HepG2 (cell line): Measurements from ENCODE around the gene GDF7. TPM values are rescaled to one million over a fixed set of nuclear protein-coding genes. Genes with fewer than 3 reads are reported as not detected.

Experiments
- CCDC6 ChIP-seq: sonication (generic); formaldehyde crosslinking; IDR thresholded peaks from 2 replicates; pipeline ENCODE4 v1.8.1; 2022; ENCODE audit warnings: mild to moderate bottlenecking, missing genetic modification reagents, moderate library complexity
- CENPBD1 ChIP-seq: sonication (generic); formaldehyde crosslinking; IDR thresholded peaks from 2 replicates; pipeline ENCODE4 v1.8.0; 2022; ENCODE audit warnings: missing genetic modification reagents, low read depth, mild to moderate bottlenecking, borderline replicate concordance
- CREBL2 ChIP-seq: sonication (generic); formaldehyde crosslinking; IDR thresholded peaks from 2 replicates; pipeline ENCODE4 v1.8.1; 2023; ENCODE audit warnings: missing genetic modification reagents, mild to moderate bottlenecking, borderline replicate concordance
- DRAP1 ChIP-seq: IDR thresholded peaks from 2 replicates; pipeline ENCODE4 v1.6.1; 2016; ENCODE audit warnings: missing genetic modification reagents, missing compliant biosample characterization
- ERF ChIP-seq: IDR thresholded peaks from 2 replicates; pipeline ENCODE4 v1.6.1; 2018; ENCODE audit warnings: missing biosample characterization, missing genetic modification reagents
- HMGXB4 ChIP-seq, 2 experiments: sonication (generic) in 1 of 2; formaldehyde crosslinking in 1 of 2; IDR thresholded peaks; 2 replicates each; pipeline versions ENCODE4 v1.4.0 to v1.6.1; 2018 to 2020; ENCODE audit warnings: missing genetic modification reagents in 2 of 2, borderline replicate concordance in 1 of 2, low read depth in 1 of 2, mild to moderate bottlenecking in 1 of 2, missing biosample characterization in 1 of 2
- HNF4A ChIP-seq: sonication (generic); formaldehyde crosslinking; IDR thresholded peaks from 2 replicates; pipeline ENCODE4 v1.4.0; 2020; ENCODE audit warnings: missing genetic modification reagents
- HOXA5 ChIP-seq: sonication (generic); formaldehyde crosslinking; IDR thresholded peaks from 2 replicates; pipeline ENCODE4 v1.4.0; 2020; ENCODE audit warnings: missing genetic modification reagents
- MEIS2 ChIP-seq: sonication (generic); formaldehyde crosslinking; IDR thresholded peaks from 2 replicates; pipeline ENCODE4 v1.9.0; 2021; ENCODE audit warnings: mild to moderate bottlenecking, missing genetic modification reagents
- MTA3 ChIP-seq: sonication (generic); formaldehyde crosslinking; IDR thresholded peaks from 2 replicates; pipeline ENCODE4 v1.4.0; 2020; ENCODE audit warnings: missing genetic modification reagents
- SOX6 ChIP-seq, 2 experiments: fragments of 450-650 bp in 1 of 2; sonication (generic) in 1 of 2; formaldehyde crosslinking in 1 of 2; IDR thresholded peaks; 2 replicates each; pipeline versions ENCODE4 v1.4.0 to v1.6.1; 2017 to 2020; ENCODE audit warnings: antibody characterized with exemption in 1 of 2, mild to moderate bottlenecking in 1 of 2, missing genetic modification reagents in 1 of 2
- SUZ12 ChIP-seq: fragments of 150-350 bp; IDR thresholded peaks from 2 replicates; pipeline ENCODE4 v1.6.1; 2014; ENCODE audit warnings: low read depth, low read length
- THAP8 ChIP-seq: sonication (generic); formaldehyde crosslinking; IDR thresholded peaks from 2 replicates; pipeline ENCODE4 v1.5.1; 2020; ENCODE audit warnings: missing genetic modification reagents, mild to moderate bottlenecking, borderline replicate concordance
- TMF1 ChIP-seq: sonication (generic); formaldehyde crosslinking; IDR thresholded peaks from 2 replicates; pipeline ENCODE4 v1.8.1; 2022; ENCODE audit warnings: low read depth, missing genetic modification reagents
- TSC22D2 ChIP-seq: sonication (generic); formaldehyde crosslinking; IDR thresholded peaks from 2 replicates; pipeline ENCODE4 v1.5.1; 2020; ENCODE audit warnings: missing genetic modification reagents, mild to moderate bottlenecking, borderline replicate concordance
- ZMAT3 ChIP-seq: sonication (generic); formaldehyde crosslinking; conservative IDR thresholded peaks from 2 replicates; pipeline ENCODE4 v1.7.0; 2021; ENCODE audit warnings: missing genetic modification reagents
- ZMAT5 ChIP-seq: sonication (generic); formaldehyde crosslinking; IDR thresholded peaks from 2 replicates; pipeline ENCODE4 v1.5.0; 2020; ENCODE audit warnings: mild to moderate bottlenecking, low read depth, missing genetic modification reagents, borderline replicate concordance
- ZNF335 ChIP-seq: sonication (generic); formaldehyde crosslinking; IDR thresholded peaks from 2 replicates; pipeline ENCODE4 v1.4.0; 2020; ENCODE audit warnings: missing genetic modification reagents
- ZNF446 ChIP-seq: sonication (generic); formaldehyde crosslinking; IDR thresholded peaks from 2 replicates; pipeline ENCODE4 v1.5.0; 2020; ENCODE audit warnings: mild to moderate bottlenecking, missing genetic modification reagents
- ZNF468 ChIP-seq: sonication (generic); formaldehyde crosslinking; IDR thresholded peaks from 2 replicates; pipeline ENCODE4 v1.8.0; 2022; ENCODE audit warnings: mild to moderate bottlenecking, moderate library complexity, missing genetic modification reagents
- ZNF720 ChIP-seq: sonication (generic); formaldehyde crosslinking; IDR thresholded peaks from 2 replicates; pipeline ENCODE4 v1.4.0; 2020; ENCODE audit warnings: missing genetic modification reagents
- polyA plus RNA-seq, 8 experiments: library from polyadenylated mRNA; depleted of rRNA in 3 of 8; stranded (reverse) in 7 of 8; unstranded in 1 of 8; fragments of >200 nt; fragmentation: Illumina TruSeq in 4 of 8; extraction: Trizol in 4 of 8; gene quantifications; 2 replicates each; pipeline versions ENCODE4 v1.2.1 to v1.2.3, GENCODE V29; 2011 to 2016; ENCODE audit warnings: low read depth in 4 of 8, missing spikeins in 1 of 8, mixed read lengths in 1 of 8; ENCODE audit not compliant: insufficient read depth in 1 of 8
- total RNA-seq, 5 experiments: library from RNA; depleted of rRNA; stranded (reverse); fragments of >200 nt; fragmentation: Illumina TruSeq; extraction: Trizol; gene quantifications; 2 replicates each; pipeline ENCODE4 v1.2.3, GENCODE V29; 2016; ENCODE audit warnings: low read depth in 1 of 5

GDF7 gene
- total and polyA plus RNA-seq, 2 of the 13 experiments (the other 11 are each of a cell fraction or from before 2014, with no cell fraction given): 1.6 to 15.0 TPM

GRCh38 chr2:20667531-20668401, 822 bp downstream of the GDF7 start (continued):
- TF ChIP-seq CREBL2 (CRISPR knock-in tag) (no peak; the same call in 1 of the 2 replicates), ZNF720 (no peak), ZNF446 (peak; percentile 75; the same call in 1 of the 2 replicates), ZNF468 (CRISPR knock-in tag) (peak; percentile 87; the same call in 1 of the 2 replicates), CCDC6 (CRISPR knock-in tag) (no peak), TSC22D2 (CRISPR knock-in tag) (no peak), CENPBD1 (no peak), TMF1 (no peak), MEIS2 (CRISPR knock-in tag) (no peak), ERF (CRISPR knock-in tag) (no peak; the same call in 1 of the 2 replicates), THAP8 (CRISPR knock-in tag) (no peak), SOX6 (IDR thresholded peaks at IDR 0.05) (no peak), SOX6 (CRISPR knock-in tag; IDR thresholded peaks at IDR 0.05) (peak; percentile 52; the same call in 1 of the 2 replicates), ZMAT5 (no peak), DRAP1 (CRISPR knock-in tag) (no peak), SUZ12 (no peak), HNF4A (peak; percentile 34; the same call in 1 of the 2 replicates), HOXA5 (CRISPR knock-in tag) (no peak), MTA3 (CRISPR knock-in tag) (no peak), ZNF335 (CRISPR knock-in tag) (no peak), HMGXB4 (CRISPR knock-in tag; IDR thresholded peaks at IDR 0.05; ENCODE audit: borderline replicate concordance in 1 of 2, low read depth in 1 of 2) (peak; percentile 58 to 72; a peak in 2 of 4 replicates), ZMAT3 (peak; percentile 26; the same call in 1 of the 2 replicates)
